GM19043 (cell line): ENCODE results near the gene RNF144B.
A peak's percentile ranks its signal among the peaks of the same experiment; 100 is the strongest.
"Not testable (repeated sequence)": the region's sequence is repeated elsewhere in the genome, so short reads cannot be mapped to it uniquely, and the experiment has no call there.

Source experiments
- ATAC-seq: cut with Tn5 transposase; IDR thresholded peaks from one replicate; pipeline ENCODE4 v1.9.1; 2021; ENCODE audit warnings: low read depth; ENCODE audit not compliant: unreplicated experiment

The RNF144B gene

DNA sequence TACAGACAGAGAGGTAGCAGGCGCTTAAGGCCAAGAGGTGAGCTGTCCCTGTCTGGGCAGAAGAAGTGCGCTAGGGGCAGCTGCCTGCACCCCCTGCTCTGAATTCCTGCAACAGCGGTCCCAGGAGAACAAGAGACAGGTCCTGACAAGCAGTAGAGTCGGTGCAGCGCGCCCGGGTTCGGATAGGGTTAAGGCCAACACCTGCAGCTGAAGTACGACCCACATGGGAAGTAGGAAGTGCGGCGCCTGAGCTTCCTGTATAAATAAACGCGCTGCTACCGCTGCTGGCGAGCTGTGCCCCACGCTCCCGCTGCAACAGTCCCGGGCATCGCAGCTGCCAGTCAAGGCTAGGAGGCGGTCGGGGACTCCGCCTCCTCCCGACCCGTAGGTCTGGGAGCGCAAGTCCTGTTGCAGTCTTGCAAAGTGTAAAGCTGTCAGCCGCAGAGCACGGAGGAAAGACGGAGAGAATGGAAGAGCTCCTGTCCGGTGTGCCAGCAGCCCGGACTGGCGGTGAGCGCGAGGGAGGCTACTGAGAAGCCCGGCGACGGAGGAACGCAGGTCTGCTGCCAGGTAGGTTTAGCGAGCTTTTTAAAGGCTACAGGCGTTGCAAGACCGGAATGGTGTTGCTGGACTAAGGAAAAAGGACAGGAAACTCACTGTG is at the start of gene RNF144B:
Gene RNF144B, plus strand, starts transcription at position 290 of the 661 bp plus-strand sequence. CDS start 12,185 bp downstream, outside the sequence.
- peak; percentile 78 for ATAC-seq

DNA sequence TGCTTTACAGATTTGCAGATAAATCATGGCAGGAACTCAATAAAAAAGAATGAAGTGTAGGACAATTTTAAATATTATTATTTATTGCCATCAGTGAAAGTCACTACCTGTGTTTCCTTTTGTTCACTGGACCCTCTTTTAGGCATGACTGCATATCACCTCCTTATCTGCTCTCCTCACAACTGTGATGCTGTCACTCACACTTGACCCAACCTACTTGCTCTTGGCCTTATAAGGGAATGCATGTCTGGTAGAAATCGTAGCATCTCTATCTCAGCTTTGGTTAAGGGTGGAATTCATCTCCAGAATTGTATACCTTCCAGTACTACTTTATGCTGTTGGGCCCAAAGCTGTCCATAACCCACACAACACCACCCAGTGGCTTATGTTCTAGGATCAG is 47.6 kb upstream of the RNF144B start:
- no peak for ATAC-seq

DNA sequence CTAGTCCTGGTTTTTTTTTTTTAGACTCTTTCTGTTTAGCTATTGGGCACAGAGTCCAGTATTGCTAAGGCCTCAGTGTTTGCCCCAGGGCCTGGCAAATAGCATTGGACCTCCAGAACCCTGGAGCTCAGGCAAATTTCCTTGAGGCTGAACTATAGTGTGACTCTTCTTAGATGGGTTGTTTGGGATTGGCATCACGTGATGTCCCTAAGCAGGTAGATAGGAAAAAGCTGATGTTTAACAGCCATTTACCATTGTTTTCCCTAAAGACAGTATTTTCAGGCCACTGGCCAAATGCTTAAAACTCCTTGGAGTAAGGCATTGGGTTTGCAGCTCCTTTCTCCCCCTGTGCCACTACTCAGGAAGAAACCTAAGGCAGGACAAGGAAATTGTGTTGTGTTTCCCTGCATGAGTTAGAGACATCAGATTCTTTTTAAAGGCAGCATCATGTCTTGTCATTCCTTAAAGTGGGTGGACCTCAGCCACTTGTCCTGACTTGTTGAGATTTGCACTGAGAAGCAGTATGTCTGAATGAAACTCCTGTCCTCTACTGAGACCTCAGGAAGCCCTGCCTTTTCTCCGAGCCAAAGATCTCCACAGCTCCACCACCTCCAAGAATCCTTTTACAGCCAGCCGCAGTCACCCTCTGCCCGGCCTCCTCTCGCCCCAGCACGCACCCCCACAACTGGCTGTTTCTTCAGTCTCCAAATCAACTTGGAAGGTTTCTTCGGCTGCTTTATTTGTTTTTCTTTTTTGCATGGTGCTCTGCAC is 46.2 kb upstream of the RNF144B start:
- ATAC-seq, result no peak

DNA sequence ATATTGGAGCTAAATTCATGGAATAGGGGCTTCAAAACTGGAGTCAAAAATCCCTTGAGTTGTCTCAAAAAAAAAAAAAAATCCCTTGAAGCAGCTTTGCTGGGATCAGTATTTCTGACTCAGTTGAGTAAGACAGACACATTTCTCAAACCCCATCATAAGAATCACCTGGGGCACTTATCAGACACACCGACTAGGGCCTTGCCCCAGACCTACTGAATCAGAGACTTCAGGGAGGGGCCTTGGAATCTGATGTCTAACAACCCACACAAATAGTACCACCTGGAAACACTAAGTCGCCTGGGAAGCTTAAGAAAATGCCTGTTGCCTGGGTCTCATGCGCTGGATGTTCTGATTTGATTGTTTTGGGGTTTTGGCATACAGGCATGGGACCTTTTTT is 44.9 kb upstream of the RNF144B start:
- ATAC-seq, result no peak

DNA sequence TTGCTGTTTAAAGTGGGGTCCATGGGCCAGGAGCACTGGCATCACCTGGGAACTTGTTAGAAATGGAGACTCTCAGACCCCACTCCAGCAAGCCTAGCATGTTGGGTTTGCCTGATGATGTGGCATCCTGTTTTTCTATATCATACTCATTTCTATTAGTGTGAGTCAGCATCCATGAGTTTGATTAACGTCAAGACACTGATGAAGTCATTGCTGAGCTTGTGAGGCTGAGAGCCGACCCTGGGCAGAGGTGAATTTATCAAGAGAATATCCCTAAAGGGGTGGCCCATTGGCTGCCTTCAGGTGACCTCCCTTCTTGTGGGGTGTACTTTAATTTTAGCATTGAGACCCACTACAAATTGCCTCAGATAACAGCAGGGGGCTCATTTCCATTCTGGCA is 43.4 kb upstream of the RNF144B start:
- no peak for ATAC-seq

DNA sequence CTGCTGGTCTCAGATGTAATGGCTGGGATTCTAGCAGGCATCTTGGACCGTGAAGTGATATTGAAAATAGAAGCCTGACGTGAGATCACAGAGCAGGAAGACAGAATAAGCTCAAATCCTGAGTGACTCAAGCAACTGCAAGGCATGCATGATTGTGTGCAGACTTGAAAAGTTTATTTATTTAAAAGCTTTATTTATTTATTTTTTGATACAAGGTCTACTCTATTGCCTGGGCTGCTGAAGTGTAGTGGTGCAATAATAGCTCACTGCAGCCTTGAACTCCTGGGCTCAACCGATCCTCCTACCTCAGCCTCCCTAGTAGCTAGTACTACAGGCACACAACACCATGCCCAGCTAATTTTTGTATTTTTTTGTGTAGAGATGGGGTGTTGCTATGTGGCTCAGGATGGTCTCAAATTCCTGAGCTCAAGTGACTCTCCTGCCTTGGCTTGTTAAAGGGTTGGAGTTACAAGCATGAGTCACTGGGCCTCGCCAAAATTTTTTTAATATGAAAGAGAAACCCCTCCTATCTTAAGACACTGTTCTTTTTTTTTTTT is 40.1 kb upstream of the RNF144B start:
- ATAC-seq, result no peak

DNA sequence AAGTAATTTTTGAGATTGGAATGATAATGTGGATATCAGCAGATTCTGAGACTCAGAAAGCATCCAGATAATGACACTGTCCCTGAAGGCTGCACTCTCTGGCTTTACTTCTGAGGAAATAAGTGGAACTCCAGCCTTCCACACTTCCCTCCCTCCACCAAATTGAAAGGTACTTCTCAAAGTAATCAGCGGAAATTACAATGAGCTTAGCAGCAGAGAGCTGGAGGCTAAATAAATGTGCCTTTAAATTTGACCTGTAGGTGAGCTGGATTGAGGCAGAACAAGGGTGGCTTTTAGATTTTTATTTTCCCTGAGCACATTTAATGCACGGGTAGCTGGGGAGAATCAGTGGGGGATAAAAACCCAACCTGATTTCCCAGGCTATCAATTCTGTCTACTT is 39.3 kb upstream of the RNF144B start:
- ATAC-seq, result no peak

DNA sequence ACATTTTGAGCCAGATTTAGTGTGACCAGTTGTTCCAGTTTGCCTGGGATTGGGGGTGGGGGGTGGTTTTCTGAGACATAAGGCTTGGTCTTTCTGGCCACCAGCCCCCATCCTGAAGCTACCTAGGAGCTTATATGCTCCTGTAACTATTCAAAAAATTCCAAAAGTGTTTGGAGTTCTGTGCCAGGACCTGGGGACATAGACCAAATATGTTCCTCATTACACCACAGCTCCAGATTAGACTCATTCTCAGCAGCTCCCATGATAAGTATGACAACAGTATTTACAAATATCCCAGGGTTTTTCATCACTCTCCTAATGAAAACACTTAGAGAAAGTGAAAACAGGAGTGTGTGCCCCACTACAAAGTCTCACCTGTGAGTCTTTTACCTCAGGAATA is 37.8 kb upstream of the RNF144B start:
- no peak for ATAC-seq

DNA sequence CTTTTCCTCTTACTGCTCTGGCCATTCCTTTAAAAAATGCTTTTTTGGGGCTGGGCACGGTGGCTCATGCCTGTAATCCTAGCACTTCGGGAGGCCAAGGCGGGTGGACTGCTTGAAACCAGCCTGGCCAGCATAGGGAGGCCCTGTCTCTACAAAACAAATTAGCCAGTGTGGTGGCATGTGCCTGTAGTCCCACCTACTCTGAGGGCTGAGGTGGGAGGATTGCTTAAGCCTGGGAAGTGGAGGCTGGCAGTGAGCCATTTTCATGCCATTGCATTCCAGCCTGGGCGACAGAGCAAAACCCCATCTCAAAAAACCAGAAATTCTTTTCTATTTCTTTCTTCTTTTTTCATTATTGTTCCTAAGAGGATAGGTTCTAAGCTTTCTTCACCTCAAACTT is 36.9 kb upstream of the RNF144B start:
- no peak for ATAC-seq

DNA sequence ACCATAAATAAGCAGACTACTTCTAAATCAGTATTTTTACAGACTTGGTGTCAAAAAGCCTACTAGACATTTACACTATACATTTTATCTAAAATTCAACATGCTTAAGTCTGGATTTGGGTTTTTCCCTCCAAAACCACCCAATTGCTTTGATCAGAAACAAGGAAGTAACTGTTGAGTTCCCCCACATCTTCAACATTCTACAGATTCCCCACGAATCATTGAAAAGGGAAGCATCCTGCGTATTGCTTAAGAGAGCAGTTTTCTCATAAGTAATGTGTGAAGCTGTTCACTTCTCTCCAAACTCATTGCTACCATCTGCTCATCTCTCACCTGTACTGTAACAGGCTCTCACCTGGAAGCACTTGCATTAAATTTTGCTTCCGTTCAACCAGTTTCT is 36.4 kb upstream of the RNF144B start:
- no peak for ATAC-seq

DNA sequence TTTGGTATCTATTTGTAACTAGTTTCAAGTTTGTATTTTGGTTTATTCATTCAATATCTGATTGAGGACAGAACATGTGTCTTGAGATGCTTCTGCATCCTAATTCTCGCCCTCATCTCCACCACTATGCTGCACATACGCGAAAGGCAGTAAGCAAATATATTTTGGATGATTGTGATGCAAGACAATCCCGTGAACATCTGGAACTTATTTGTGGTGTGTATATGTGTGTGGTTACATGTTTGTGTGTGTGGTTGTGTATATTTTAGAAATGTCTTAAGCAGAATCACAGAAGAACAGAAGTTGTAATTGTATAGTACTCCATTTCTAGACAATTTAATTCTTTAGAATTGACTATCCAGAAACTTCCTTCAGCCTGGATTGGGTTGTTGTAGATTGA is 35.1 kb upstream of the RNF144B start:
- ATAC-seq, result no peak

DNA sequence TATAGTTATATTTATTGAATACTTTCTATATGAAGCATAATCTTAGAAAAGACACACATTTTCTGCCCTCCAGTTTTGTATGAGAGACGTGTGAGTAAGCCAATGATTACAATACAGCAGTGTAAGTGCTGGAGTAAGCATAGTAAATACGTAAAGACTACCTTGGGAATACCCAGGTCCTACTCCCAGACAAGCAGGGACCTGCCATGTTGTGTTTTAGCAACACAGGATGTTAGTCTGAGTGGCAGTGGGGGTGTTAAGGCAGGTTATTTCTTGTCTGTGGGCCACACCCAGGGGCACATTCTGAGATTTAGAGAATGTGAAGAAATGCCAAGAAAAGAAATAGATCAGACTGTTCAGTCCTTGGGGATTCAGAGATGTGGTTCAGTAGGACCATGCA is 34.3 kb upstream of the RNF144B start:
- no peak for ATAC-seq

DNA sequence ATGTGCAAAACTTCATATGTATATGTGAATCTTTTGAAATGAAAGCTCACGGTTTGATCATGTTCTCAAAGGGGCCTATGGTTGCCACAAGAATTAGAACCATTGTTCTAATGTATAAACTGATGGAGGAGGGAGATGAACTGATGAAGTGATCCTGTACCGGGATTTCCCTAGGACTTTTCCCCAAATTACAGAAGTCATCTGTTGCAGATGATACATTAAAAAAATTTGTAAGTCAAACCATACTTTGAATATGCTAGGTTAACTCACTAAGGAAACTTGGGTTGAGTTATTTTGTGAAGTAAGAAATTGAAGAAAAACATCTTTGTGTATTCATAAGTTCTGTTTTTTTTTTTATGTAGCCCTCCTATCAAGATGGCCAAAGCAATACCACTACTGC is 33.9 kb upstream of the RNF144B start:
- ATAC-seq, result no peak

DNA sequence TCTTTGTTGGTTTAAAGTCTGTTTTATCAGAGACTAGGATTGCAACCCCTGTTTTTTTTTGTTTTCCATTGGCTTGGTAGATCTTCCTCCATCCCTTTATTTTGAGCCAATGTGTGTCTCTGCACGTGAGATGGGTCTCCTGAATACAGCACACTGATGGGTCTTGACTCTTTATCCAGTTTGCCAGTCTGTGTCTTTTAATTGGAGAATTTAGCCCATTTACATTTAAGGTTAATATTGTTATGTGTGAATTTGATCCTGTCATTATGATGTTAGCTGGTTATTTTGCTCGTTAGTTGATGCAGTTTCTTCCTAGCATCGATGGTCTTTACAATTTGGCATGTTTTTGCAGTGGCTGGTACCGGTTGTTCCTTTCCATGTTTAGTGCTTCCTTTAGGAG is 29.6 kb upstream of the RNF144B start:
- ATAC-seq, result not testable (repeated sequence)

DNA sequence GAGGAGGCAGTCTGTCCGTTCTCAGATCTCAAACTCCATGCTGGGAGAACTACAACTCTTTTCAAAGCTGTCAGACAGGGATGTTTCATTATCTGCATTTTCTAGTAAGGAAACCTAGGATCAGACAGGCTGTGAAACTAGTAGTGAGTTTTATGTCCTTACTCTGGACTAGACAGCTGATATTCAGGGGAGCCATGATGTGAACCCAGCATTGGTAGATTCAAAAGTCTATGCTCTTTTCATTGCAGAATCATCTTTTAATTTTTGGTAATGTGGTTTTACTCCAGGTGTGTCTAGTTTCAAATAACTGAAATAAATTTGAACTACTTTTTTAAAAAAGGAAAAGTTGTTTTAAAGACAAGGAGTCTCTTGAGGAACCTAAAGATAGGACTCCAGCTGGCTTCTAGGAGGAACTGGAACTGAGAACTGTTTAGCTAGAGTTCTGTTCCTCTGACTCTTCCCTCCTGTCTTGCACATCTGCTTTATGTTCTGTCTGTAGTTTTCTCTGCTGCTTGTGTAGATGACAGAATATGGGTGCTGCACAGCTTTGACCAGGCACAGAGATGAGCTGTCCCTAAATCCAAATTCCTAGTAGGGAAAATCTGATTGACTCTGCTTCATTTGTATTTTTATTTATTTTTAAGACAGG is 27.8 kb upstream of the RNF144B start:
- peak; percentile 98 for ATAC-seq

DNA sequence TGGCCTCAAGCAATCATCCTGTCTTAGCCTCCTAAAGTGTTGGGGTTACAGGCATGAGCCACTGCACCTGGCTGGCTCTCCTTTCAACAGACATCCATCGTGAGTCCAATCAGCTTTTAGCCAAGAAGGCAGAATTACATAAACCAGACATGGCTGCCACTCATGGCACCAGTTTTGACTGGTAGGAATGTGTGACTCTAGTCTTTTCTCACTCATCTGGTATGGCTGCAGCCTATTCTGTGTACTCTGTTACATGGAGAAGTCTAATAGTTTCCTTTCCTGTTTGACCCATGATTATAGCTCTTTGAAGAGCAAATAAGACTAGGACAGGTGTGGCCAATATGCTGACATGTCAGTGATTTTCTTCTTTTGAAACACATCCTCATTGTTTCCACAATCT is 27.0 kb upstream of the RNF144B start:
- ATAC-seq, result no peak

DNA sequence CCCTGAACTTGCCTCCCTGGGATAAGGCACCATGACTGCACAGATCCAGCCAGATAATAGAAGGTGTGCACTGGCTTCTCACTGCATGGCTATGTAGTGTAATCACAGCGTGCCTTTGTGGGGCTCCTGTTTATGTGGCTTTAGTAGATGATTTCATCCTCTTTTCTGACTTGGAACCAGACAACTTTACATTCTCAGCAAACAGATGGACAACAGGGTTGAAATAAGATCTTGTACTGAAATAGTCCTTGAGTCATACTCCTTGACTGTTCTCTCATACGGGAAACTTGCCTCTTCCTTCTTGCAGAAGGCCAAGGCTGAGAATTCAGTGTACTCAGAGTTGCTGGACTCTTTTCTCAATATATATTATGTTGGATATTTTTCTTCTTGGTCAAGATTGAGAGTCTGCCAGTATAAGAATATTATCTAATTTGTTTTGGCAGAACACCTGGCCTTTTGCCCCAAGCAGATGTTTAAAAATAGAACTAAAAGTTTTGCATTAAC is 25.0 kb upstream of the RNF144B start:
- ATAC-seq, result no peak

DNA sequence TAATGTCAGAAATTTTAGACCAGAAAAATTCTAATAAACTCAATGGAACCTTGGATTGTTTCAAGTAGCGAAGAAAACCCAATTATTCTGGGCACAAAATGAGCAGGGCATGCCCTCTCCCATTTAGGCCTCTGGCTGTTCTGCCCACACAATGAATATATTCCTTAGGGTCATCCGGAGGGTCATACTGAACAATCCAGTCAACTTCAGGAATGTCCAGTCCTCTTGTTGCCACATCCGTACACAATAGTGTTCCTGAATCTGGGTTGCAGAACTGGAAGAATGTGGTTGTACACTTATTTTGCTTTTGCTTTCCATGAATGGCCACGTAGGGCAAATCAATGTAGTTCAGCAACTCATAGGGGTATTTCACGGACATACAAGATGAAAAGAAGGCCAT is 23.4 kb upstream of the RNF144B start:
- ATAC-seq, result no peak

DNA sequence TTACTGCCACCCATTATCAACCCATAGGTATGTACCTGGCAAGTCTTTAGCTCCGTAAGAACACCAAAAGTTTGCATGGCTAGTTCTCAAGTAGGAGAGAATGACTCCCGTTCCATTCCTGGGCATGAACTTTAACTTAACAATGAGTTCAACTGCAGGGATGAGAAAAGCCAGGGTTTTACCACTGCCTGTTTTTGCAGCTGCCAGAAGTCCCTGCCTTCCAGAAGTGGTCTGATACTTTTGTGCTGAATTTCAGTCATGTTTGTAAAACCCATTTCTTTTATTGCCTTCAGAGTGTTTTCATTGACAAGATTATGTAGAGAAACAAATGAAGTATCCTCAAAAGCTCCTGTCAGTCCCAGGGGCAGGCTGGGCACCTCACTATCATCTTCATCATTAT is 22.6 kb upstream of the RNF144B start:
- not testable (repeated sequence) for ATAC-seq

DNA sequence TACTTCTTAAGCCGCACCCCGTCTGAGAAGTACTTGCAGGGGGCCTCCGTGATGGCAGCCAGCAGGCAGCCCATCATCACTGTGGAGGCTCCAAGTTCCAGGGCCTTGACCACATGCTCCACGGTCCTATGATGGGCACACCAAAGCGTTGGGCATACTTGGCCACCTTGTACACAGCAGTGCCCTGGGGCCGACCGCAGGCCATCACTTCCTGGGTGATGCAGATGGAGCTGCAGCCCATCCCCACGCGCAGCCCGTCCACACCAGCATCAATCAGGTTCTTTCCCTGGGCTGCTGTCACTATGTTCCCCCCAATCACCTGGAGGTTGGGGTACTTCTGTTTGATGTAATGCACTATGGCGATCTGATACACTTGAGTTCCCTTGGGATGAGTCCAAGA is 19.8 kb upstream of the RNF144B start:
- no peak for ATAC-seq
